Kidney capillary endothelial cell (primary cell): ENCODE measurements around the gene TBR1.

ENCODE experiments used
- DNase-seq: peaks from one replicate; pipeline ENCODE4 v3.0.0-alpha.2; 2018; ENCODE audit warnings: low spot score

Gene TBR1

GRCh38 chr2:161415987-161416707, at the start of gene TBR1:
Gene TBR1, plus strand, starts transcription at chr2:161416297. Its CDS starts 114 bp downstream, at chr2:161416411.
- DNase-seq: no peak

GRCh38 chr2:161367675-161368074, 48.4 kb upstream of the TBR1 start:
- DNase-seq: no peak

- DNase-seq: no peak
These were observed 46.8 kb upstream of the TBR1 start for GRCh38 chr2:161369311-161369710.

- no peak for DNase-seq
These were observed 45.1 kb upstream of the TBR1 start for GRCh38 chr2:161370981-161371380.

- no peak for DNase-seq
These were observed 44.2 kb upstream of the TBR1 start for GRCh38 chr2:161371869-161372268.

GRCh38 chr2:161373942-161374341, 42.2 kb upstream of the TBR1 start:
- DNase-seq: no peak

GRCh38 chr2:161374446-161374845, 41.7 kb upstream of the TBR1 start:
- DNase-seq: no peak

GRCh38 chr2:161379740-161380139, 36.4 kb upstream of the TBR1 start:
- DNase-seq: no peak

- no peak for DNase-seq
These were observed 34.6 kb upstream of the TBR1 start for GRCh38 chr2:161381546-161381945.

GRCh38 chr2:161382747-161383146, 33.4 kb upstream of the TBR1 start:
- DNase-seq: no peak

- DNase-seq: no peak
These were observed 31.2 kb upstream of the TBR1 start for GRCh38 chr2:161384864-161385263.

GRCh38 chr2:161386228-161386824, 29.8 kb upstream of the TBR1 start:
- DNase-seq: no peak

- no peak for DNase-seq
These were observed 27.8 kb upstream of the TBR1 start for GRCh38 chr2:161388146-161388779.

GRCh38 chr2:161391737-161392506, 24.2 kb upstream of the TBR1 start:
- DNase-seq: no peak

GRCh38 chr2:161400076-161400475, 16.0 kb upstream of the TBR1 start:
- no peak for DNase-seq

- DNase-seq: no peak
These were observed 13.8 kb upstream of the TBR1 start for GRCh38 chr2:161402297-161402696.

GRCh38 chr2:161406316-161406715, 9.8 kb upstream of the TBR1 start:
- no peak for DNase-seq

GRCh38 chr2:161407597-161407996, 8.5 kb upstream of the TBR1 start:
- DNase-seq: no peak

GRCh38 chr2:161409308-161409907, 6.7 kb upstream of the TBR1 start:
- no peak for DNase-seq

GRCh38 chr2:161412346-161412745, 3.8 kb upstream of the TBR1 start:
- no peak for DNase-seq

GRCh38 chr2:161414042-161415033, 1.8 kb upstream of the TBR1 start:
- DNase-seq: no peak
